GM21576 (cell line): ENCODE measurements around the gene THOC1.

Source experiments
- ATAC-seq: cut with Tn5 transposase; IDR thresholded peaks from one replicate; pipeline ENCODE4 v1.9.1; 2021; ENCODE audit warnings: mild to moderate bottlenecking, moderate library complexity; ENCODE audit not compliant: unreplicated experiment

THOC1 gene

DNA sequence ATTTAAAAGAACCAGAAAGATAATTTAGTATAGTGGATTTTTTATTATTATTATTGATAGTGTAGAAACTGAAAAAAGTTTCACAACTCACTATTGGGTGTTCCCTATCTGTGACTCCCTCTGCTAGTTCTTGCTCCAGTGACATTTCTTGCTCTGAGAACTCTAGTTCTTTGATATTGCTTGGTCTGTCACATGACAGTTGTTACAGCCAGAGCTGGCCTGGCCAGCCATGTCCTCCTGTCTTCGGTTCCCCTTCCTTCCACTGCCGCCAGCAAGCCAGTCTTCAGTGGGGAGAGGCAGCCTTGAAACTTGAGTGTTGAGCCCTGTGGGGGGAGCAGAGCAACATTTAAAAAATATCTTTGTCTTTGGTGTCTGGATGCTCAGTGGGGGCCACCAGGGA is 7.6 kb upstream of the THOC1 start:
- no peak for ATAC-seq

DNA sequence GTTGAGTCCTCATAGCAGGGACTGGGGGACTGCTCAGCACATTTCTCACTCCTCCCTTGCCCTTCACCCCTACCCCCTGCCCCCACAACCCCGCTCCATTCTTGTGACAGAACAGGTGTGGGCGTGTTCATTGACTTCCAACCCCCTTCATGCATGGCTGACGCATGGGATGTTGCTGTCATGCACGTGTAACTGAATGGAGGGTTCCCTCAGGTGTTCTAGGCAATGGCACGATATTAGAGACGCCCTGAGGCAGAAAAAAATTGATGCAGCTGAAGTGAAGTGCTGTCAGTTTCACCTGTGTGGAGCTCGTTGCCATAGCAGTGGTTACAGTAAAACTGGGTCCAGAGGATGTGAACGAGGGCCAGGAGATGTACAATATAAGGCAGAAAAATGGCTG is 6.5 kb upstream of the THOC1 start:
- no peak for ATAC-seq

DNA sequence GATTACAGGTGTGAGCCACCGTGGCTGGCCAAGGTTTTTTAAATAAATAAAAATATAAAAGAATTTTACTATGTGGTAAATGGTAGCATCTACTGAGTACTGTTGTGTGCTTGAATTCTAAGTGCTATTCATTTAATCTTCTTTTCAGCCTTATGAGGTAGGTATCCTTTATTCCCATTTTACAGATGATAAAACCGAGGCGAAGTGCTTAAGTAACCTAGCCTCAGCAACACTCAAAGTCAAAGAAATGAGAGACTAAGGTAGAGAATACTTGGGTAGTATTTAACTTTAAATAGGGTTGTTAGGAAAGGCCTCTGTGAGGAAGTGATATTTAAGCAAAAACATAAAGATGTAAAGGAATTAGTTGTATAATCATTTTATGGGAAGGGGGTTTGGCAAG is 5.7 kb upstream of the THOC1 start:
- no peak for ATAC-seq

- no peak for ATAC-seq
Observed at GRCh38 chr18:272650-273049, 4.8 kb upstream of the THOC1 start.

DNA sequence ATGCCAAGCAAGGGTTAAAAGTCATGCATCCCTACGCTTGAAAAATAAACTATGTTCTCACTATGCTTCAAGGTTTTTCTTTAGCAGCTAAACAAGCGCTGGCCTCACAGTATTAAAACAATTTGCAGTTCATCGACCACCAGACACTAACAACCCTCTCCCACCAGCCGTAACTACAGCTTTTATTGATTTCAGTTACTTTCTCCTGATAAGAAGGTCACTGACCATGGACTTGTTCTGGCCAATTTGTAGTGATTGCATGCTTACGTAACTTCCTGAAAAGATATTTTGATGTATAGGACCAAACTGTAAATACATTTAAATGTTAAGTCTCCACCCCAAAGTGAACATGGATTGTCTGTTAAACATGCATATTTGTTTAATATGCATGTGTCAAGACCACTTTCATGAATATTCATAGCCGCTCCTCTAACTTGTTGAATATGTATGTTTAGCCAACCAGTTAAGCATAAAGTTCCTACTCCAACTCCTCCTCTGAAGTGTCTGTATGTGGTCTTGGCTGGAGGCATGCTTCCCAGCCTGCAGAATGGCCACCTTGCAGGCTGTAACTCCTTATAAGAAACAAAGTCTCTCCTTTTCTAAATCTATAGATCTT is 1.7 kb upstream of the THOC1 start:
- no peak for ATAC-seq

- no peak for ATAC-seq
Observed at GRCh38 chr18:267380-267687, 513 bp downstream of the THOC1 start.

DNA sequence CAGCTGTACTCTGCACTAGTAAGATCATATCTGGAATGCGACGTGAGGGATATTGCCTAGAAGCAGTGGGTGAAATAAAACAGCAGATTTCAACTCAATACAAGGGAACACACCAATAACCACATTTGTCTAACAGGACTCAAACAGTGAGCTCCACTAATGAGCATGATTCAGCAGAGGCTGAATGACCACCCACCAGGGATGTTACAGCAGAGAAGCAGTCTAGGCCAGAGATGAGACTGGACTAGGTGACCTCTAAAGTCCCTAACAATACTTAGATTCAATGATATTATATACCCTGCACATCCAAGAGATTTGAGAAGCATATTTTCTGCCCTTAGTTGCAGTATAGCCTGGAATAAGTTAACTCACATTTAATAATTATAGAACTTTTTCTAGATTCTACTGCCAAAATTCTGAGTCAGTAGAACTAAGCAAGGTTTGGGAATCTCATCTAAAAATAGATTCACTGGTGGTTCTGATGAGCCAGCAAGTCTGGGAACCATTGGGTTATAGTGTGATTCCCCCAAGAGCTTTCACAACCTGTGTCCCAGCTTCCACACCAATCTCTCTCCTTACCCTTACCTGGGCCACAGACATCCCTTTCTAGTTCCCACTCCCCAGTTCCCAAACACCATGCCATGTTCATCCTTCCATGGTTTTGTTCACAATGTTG is 6.3 kb downstream of the THOC1 start:
- no peak for ATAC-seq

DNA sequence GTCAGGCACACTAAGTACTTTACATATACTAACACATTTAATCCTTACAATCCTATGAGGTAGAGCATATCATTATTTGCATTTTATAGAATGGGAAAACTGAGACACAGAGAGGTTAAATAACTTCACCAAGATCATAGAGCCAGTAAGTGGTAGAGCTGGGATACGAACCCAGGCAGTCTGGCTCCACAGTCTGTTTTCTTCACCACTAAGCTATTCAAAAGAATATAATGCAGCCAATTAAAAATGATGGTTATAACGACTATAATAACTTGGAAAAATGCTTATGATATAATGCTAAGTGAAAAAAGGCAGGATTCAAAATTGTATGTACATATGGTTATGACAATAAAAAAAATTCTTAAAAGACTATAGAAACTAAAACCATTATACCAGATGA is 7.3 kb downstream of the THOC1 start:
- ATAC-seq: no peak

DNA sequence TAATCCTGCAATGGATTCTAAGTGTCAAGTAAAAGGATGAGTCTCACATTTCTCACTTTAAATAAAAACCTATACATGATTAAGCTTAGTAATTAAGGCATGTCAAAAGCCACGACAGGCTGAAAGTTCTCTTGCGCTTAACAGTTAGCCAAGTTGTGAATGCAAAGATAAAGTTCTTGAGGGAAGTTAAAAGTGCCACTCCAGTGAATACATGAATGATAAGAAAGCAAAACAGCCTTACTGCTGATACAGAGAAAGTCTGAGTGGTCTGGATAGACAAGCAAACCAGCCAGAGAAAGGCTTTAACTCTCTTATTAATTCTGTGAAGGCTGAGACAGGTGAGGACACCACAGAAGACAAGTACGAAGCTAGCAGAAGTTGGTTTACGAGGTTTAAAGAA is 12.7 kb downstream of the THOC1 start:
- ATAC-seq: no peak

- ATAC-seq: no peak
Observed at GRCh38 chr18:253121-253520, 14.7 kb downstream of the THOC1 start.

DNA sequence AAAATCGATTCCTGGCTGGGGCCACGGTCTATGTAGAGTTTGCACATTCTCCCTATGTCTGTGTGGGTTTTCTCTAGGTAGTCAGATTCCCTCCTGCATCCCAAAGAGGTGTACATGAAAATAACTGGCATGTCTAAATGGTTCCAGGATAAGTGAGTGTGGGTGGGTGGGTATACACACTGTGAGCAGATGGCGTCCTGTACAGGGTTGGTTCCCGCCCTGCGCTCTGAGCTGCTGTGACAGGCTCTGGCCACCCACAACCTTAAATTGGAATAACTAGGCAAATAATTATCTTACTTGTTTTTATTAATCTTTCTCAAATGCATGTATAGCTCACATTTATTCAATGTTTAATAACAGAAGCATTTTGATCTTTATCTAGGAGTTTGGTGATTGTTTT is 16.3 kb downstream of the THOC1 start:
- no peak for ATAC-seq

DNA sequence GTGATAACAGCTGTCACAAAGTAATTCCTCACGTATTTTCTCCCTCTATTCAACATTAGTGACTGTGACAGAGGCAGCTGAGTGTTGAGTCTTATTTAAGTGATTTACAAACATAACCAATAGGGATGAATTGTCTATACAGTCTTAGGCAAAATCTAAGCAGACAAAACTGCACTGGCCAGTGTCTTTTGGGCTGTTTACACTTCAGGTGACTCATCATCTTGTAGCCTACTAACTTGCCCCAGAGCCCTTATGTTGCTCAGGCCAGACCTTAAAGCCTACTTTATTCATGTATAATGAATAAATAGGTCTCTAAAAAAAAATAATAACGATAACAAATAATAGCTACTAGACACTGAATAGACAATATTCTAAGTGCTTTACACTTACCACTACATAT is 17.2 kb downstream of the THOC1 start:
- no peak for ATAC-seq

GRCh38 chr18:248053-248452 is 19.8 kb downstream of the THOC1 start:
- no peak for ATAC-seq

DNA sequence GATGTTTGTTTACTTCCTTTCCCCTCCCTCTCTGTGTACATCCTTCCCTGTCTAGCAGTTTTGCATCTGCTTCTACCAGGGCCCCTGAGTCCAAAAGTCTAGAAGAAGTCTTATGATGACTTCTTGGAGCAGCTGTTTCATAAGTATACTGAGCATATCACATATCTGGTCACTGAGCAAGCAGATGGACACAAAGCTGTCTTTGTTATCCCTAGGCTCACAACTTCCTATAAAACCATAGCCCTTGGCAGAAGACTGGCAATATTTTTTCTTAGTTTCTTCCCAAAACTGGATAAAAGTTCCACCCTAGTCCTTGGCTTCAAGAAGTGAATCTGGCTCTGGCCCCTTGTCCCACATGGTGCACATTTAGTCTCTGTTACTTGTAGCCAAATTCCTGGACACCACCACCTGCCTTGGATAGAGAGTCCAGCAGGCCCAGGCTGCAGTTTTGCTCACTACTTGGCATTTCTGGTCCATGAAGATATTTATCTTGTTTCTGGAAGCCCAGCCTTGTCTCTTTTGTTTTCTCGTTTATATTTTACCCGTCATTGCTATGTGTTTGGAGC is 22.5 kb downstream of the THOC1 start:
- no peak for ATAC-seq

DNA sequence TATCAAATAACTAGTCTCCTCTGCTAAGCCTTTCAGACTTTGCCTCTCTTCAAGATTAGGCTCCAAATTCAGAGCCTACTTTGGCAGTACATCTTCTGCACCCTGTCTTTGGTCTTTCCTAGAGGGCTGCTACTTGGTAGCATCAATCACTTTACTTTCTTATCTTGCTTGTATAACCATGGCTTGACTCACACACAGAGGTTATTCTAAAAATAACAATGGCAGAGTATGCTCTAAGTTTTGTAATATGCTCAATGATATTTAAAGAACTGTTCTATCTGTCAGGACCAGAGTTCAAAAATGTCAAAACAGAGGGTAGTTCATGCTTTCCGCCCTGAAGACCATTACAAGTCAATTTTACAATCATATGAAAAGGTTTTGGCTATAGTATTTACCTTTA is 27.7 kb downstream of the THOC1 start:
- ATAC-seq: no peak

- no peak for ATAC-seq
Observed at GRCh38 chr18:231563-231962, 36.3 kb downstream of the THOC1 start.

- ATAC-seq: no peak
Observed at GRCh38 chr18:228586-228985, 39.3 kb downstream of the THOC1 start.

- no peak for ATAC-seq
Observed at GRCh38 chr18:227902-228301, 39.9 kb downstream of the THOC1 start.

GRCh38 chr18:227374-227773 is 40.5 kb downstream of the THOC1 start:
- no peak for ATAC-seq

DNA sequence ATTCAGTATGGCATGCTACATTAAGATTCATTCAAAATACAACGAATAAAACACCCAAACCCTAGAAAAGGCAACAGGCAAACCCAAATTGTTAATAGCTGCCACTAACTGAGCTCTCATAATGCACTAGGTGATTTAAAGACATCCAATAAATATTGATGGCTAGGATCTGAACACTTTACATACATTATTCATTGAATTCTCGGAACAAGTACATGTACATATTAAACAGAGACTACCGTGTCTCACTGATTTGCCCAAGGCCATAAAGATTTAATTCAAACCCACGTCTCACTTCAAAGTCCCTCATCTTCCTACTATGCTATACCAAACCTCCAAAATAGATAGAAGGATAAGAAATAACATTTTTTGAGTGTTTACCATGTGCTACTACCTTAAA is 42.1 kb downstream of the THOC1 start:
- ATAC-seq: no peak

DNA sequence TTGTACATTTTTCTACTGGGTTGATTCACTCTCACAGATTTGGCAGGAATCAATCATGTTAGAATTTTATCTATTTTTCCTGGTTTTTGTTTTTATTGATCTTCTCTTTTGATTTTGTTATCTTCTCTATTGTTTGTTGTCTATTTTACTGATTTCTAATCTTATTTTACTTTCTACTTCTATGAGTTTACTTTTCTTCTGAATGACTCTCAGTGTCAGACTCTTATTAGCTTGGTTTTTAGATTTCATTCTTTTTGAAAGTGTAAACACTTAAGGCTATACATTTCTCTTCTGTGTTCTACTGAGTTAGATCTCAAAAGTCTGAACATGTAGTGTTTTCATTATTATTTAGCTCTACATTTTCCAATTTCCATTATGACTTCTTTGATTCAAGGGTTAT is 47.1 kb downstream of the THOC1 start:
- ATAC-seq: no peak

- ATAC-seq: no peak
Observed at GRCh38 chr18:217532-218336, 50.1 kb downstream of the THOC1 start.
